WERI-Rb-1 (cell line): ENCODE results near the gene SLF2.

Experiments
- DNase-seq: peaks from one replicate; pipeline ENCODE4 v3.0.0-alpha.2; 2020
- H3K27ac ChIP-seq: fragments of 250-450 bp; sonication (Bioruptor Pico); 2 replicates; pipeline ENCODE4 v1.5.1; 2020; ENCODE audit warnings: mild to moderate bottlenecking, moderate library complexity
- H3K27me3 ChIP-seq: fragments of 250-450 bp; sonication (Bioruptor Pico); 2 replicates; pipeline ENCODE4 v1.5.1; 2021; ENCODE audit warnings: mild to moderate bottlenecking, low read depth, moderate library complexity; ENCODE audit not compliant: insufficient read depth, severe bottlenecking
- H3K36me3 ChIP-seq: fragments of 250-450 bp; sonication (Bioruptor Pico); 2 replicates; pipeline ENCODE4 v1.5.1; 2020; ENCODE audit warnings: mild to moderate bottlenecking, moderate library complexity
- H3K4me3 ChIP-seq: 2 replicates; pipeline ENCODE4 v1.5.1; 2011; ENCODE audit warnings: low read depth, mild to moderate bottlenecking, control low read depth, low read length
- H3K9me3 ChIP-seq: fragments of 250-450 bp; sonication (Bioruptor Pico); 2 replicates; pipeline ENCODE4 v1.5.1; 2021; ENCODE audit warnings: mild to moderate bottlenecking, moderate library complexity; ENCODE audit not compliant: severe bottlenecking
- CTCF ChIP-seq: IDR thresholded peaks from 2 replicates; pipeline ENCODE4 v1.5.1; 2011; ENCODE audit warnings: low read depth, mild to moderate bottlenecking, control low read depth, inconsistent platforms, low read length

SLF2 gene

GRCh38 chr10:100907773-100908363, 4.9 kb upstream of the SLF2 start:
- H3K36me3 ChIP-seq, result peaks cover under 1% of the 10 kb centered on the region; the same call in 1 of the 2 replicates
- H3K4me3 ChIP-seq, result no peak overlapping the region
- no peak for TF ChIP-seq CTCF
- no peaks in the 10 kb centered on the region for H3K27me3 ChIP-seq
- no peaks in the 10 kb centered on the region for H3K9me3 ChIP-seq
- H3K27ac ChIP-seq, result no peak overlapping the region
- no peak for DNase-seq

- H3K27me3 ChIP-seq, result no peaks in the 10 kb centered on the region
- no peak overlapping the region for H3K27ac ChIP-seq
- H3K36me3 ChIP-seq, result peaks cover 3% of the 10 kb centered on the region; the same call in 1 of the 2 replicates
- no peak for TF ChIP-seq CTCF
- H3K4me3 ChIP-seq, result no peak overlapping the region
- no peak for DNase-seq
- H3K9me3 ChIP-seq, result no peaks in the 10 kb centered on the region
Measured at GRCh38 chr10:100908378-100908777, 4.4 kb upstream of the SLF2 start.

- peaks cover 7% of the 10 kb centered on the region for H3K36me3 ChIP-seq
- no peaks in the 10 kb centered on the region for H3K27me3 ChIP-seq
- no peaks in the 10 kb centered on the region for H3K9me3 ChIP-seq
- H3K4me3 ChIP-seq, result peak overlapping the region; percentile 23
- TF ChIP-seq CTCF, result no peak
- peak overlapping the region; percentile 99 for H3K27ac ChIP-seq
- DNase-seq, result peak; percentile 72
Measured at GRCh38 chr10:100909501-100910263, 3.1 kb upstream of the SLF2 start.

DNA sequence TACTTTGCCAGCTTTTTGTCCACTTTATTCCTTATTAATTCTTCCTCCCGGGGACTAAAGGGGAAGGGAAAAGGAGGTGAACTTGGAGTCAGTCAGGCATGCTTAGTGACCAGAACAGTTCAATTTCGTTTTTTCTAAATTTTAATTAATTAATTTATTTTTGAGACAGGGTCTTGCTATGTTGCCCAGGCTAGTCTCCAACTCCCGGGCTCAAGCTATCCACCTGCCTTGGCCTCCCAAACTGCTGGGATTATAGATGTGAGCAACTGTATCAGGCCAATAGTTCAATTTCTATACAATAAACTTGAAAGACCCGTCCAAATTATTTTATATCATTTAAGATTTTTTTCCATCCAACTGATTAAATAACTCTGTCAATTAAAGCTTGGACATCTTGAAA, 1.3 kb upstream of the SLF2 start:
- H3K27ac ChIP-seq, result peak overlapping the region; percentile 99
- H3K27me3 ChIP-seq, result no peaks in the 10 kb centered on the region
- no peak for TF ChIP-seq CTCF
- H3K36me3 ChIP-seq, result peaks cover 25% of the 10 kb centered on the region
- DNase-seq, result no peak
- no peaks in the 10 kb centered on the region for H3K9me3 ChIP-seq
- H3K4me3 ChIP-seq, result peak overlapping the region; percentile 23

DNA sequence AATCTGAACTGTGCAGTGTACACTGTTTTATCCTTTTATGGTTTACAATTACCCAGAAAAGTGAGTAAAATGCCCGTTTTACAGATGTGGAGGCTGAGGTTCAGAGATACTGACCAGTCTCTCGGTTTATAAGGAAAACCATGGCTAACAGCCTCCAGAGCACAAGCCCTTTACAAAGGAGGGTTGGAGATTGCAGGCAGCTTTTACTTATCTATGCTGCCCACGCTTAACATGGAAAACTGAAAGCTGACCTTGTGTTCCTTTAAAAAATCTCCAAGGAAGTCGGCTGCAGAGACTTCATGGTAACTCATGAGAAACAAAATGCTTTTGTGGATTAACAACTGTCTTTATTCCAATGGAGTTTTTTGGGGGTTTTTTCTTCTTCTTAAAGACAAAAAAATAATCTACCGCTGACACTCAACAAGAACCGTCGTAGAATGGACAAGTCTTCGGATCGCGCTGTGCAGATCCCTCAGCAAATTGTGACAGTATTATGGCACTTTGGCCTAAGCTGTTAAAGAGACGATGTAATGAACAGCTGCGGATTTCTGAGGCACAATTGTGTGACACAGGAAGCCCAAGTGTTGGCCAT, 654 bp upstream of the SLF2 start:
- DNase-seq, result no peak
- Histone ChIP-seq H3K4me3 (peak overlapping the region; percentile 88), H3K9me3 (no peaks in the 10 kb centered on the region), H3K36me3 (peaks cover 32% of the 10 kb centered on the region), H3K27me3 (no peaks in the 10 kb centered on the region), H3K27ac (peak overlapping the region; percentile 99)
- no peak for TF ChIP-seq CTCF
